AG04449 (cell line): ENCODE measurements around the gene ZNF184.

Experiments used
- CTCF ChIA-PET: fragments of 350-600 bp; formaldehyde crosslinking; extraction: SDS; loops from one replicate; lab custom pipeline; 2021; ENCODE audit warnings: antibody characterized with exemption; lab: Yijun Ruan, JAX
- POLR2A ChIA-PET: fragments of 400-600, 350-600 bp; formaldehyde crosslinking; extraction: SDS; loops from one replicate; lab custom pipeline; 2020; ENCODE audit warnings: antibody characterized with exemption, inconsistent platforms; lab: Yijun Ruan, JAX
- DNase-seq: peaks from one replicate; pipeline ENCODE4 v3.0.0-alpha.2; 2010; ENCODE audit warnings: low read depth, low spot score
- H3K4me3 ChIP-seq: 2 replicates; pipeline ENCODE4 v1.5.1; 2011; ENCODE audit warnings: low read depth, mild to moderate bottlenecking, control low read depth, low read length
- CTCF ChIP-seq: IDR thresholded peaks from one replicate; pipeline ENCODE4 v1.5.1; 2011; ENCODE audit warnings: mild to moderate bottlenecking, moderate library complexity, low read length, control low read depth, inconsistent platforms; ENCODE audit not compliant: insufficient read depth; ENCODE audit errors: missing control alignments

The ZNF184 gene

DNA sequence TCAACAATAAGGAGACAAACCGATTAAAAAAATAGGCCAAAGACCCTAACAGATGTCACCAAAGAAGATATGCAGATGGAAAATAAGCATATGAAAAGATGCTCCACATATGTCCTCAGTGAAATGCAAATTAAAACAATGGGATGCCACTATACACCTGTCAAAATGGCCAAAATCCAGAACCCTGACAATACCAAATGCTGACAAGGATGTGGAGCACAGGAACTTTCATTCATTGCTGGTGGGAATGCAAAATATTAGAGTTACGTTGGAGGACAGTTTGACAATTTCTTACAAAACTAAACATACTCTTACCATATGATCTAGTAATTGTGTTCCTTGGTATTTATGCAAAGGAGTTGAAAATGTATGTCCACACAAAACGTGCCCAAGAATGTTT is 1.8 kb upstream of the ZNF184 start:
- CTCF ChIA-PET, result interaction anchor here (1.1 kb wide), 1 partner anchor 44 kb away, joined by 3 read pairs; no protein-coding TSS in a partner anchor
- POLR2A ChIA-PET, result no interaction called here
- no peak overlapping the region for H3K4me3 ChIP-seq
- TF ChIP-seq CTCF, result no peak
- no peak for DNase-seq

GRCh38 chr6:27474172-27474465 is 1.2 kb upstream of the ZNF184 start:
- POLR2A ChIA-PET, result interaction anchor here (0.6 kb wide), 1 partner anchor 902 kb away, joined by 3 read pairs; no protein-coding TSS in a partner anchor
- no peak for DNase-seq
- TF ChIP-seq CTCF, result no peak
- no peak overlapping the region for H3K4me3 ChIP-seq
- CTCF ChIA-PET, result interaction anchor here (1.1 kb wide), 1 partner anchor 44 kb away, joined by 3 read pairs; no protein-coding TSS in a partner anchor

DNA sequence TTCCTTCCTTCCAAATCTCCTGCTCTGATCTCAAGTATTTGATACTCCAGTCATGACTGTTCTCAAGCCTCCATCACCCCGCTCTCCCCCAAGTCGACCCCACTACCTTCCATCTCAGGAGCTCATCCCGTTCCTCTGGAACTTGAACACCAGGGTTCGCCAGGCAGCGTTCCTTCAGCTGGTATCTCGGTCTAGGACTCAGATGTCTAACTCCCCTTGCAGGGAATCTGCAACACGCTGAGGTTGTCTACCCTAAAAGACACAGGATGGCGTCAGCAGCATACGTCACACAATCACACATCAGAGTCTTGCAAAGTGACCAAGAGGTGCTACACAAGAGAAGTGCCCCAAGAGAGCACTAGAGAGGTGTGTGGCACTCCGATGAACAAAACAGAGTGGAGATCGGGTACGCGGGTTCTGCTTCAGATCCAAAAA is 706 bp downstream of the ZNF184 start:
- CTCF ChIA-PET, result interaction anchor here (1.1 kb wide), 1 partner anchor 11 kb away, joined by 3 read pairs; no protein-coding TSS in a partner anchor
- H3K4me3 ChIP-seq, result peak overlapping the region; percentile 96
- POLR2A ChIA-PET, result interaction anchor here (1.0 kb wide), 1 partner anchor 176 kb away, joined by 5 read pairs; no protein-coding TSS in a partner anchor
- no peak for TF ChIP-seq CTCF
- DNase-seq, result no peak

DNA sequence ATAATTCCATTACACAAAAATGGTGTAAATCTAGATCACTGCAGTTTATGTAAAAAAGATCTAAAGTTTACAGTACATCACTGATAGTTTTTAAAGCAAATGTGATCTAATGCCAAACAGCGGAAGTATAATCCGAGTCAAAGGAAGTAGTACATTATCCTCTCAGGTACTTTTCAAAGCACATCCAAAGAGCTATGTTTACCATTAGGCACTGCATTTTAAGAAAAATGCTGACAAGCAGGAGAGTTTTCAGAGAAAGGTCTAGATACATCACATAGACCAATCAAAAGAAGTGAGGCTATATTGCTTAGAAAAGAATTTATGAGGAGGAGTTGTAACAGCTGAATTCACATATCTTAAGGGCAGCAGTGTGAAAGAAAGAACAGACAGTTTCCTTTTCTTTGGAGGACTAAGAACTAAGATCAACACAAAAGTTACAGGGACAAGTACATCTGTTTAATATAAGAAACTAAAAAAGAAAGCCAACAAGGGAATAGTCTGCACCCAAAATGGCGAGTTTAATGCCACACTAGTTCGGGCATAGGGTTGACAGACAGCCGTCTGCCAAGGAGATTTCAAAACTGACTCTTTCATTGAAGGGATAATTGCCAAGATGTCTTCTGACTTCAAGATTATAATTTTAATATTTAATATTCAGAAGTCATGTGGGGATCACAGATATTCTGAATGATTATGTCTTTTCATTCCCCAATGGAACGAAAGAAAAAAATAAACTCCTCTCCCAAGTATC is 1.4 kb downstream of the ZNF184 start:
- peak overlapping the region; percentile 96 for H3K4me3 ChIP-seq
- DNase-seq, result no peak
- POLR2A ChIA-PET, result no interaction called here
- CTCF ChIA-PET, result interaction anchor here (0.8 to 1.1 kb wide), 3 partner anchors 10 to 300 kb away, joined by 3 read pairs; no protein-coding TSS in a partner anchor
- no peak for TF ChIP-seq CTCF

DNA sequence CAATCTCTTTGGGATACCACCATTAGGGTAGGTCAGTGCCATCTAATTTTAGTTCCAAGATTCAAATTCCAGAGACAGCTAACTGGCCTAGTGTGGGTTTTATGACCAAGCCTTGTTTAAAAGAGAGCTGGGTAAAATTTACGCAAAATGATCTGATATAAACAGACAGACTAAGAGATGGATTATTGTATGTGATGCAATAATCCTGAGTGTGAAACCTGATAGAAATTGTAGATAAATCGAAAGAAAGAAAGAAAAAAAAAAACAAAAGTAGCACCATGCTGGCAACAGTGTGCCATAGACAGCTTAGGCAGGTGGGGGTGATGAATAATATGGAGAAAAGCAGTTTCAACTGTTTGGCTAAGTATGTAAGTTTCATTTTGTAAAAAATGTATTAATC is 2.9 kb downstream of the ZNF184 start:
- CTCF ChIA-PET, result no interaction called here
- TF ChIP-seq CTCF, result no peak
- POLR2A ChIA-PET, result no interaction called here
- DNase-seq, result no peak
- no peak overlapping the region for H3K4me3 ChIP-seq

DNA sequence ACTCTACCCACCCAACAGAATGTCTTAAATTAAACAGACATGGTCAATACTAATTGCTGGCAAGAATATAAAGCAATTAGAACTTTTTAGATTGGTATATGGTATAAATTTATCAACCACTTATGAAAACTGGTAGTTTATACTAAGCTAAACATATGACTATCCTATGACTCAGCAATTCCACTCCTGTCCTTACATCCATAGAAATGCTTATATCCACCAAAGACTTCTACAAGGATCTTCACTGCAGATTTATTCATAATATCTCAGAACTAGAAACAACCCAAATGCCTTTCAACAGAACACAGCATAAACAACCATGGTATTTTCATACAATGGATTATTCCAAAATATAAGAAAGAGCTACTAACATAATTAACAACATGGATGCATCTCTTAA is 4.6 kb downstream of the ZNF184 start:
- no peak overlapping the region for H3K4me3 ChIP-seq
- no peak for DNase-seq
- ChIA-PET CTCF (interaction anchor here (0.7 kb wide), 1 partner anchor 313 kb away, joined by 3 read pairs; no protein-coding TSS in a partner anchor), POLR2A (no interaction called here)
- no peak for TF ChIP-seq CTCF
